WI38 (cell line): Measurements from ENCODE around the gene SIGLEC10.

Experiments used
- H3K4me3 ChIP-seq: 2 replicates; pipeline ENCODE4 v1.5.1; 2011; ENCODE audit warnings: low read depth, mild to moderate bottlenecking, control low read depth, low read length
- CTCF ChIP-seq: IDR thresholded peaks from 2 replicates; pipeline ENCODE4 v1.5.1; 2012; ENCODE audit warnings: low read depth, mild to moderate bottlenecking, control low read depth, low read length

SIGLEC10 gene

GRCh38 chr19:51387924-51388389 is 29.5 kb downstream of the SIGLEC10 start, which contains the start of gene LIM2:
LIM2 (minus strand) TSS chr19:51387974; CDS start chr19:51387443, 531 bp downstream.
- TF ChIP-seq CTCF = no peak
- no peak within 1 kb of the TSS for H3K4me3 ChIP-seq

- H3K4me3 ChIP-seq = no peak overlapping the region
- TF ChIP-seq CTCF = no peak
Observed at GRCh38 chr19:51386882-51387520, 30.4 kb downstream of the SIGLEC10 start.

- no peak overlapping the region for H3K4me3 ChIP-seq
Observed at GRCh38 chr19:51382004-51382403, 35.4 kb downstream of the SIGLEC10 start.

GRCh38 chr19:51380379-51380778 is 37.1 kb downstream of the SIGLEC10 start:
- no peak for TF ChIP-seq CTCF
- no peak overlapping the region for H3K4me3 ChIP-seq

More at GRCh38 chr19:51382004-51382403, 35.4 kb downstream of the SIGLEC10 start:
- TF ChIP-seq CTCF = no peak

- no peak for TF ChIP-seq CTCF
- no peak overlapping the region for H3K4me3 ChIP-seq
Observed at GRCh38 chr19:51377422-51377821, 40.0 kb downstream of the SIGLEC10 start.

GRCh38 chr19:51375504-51376221 is 41.8 kb downstream of the SIGLEC10 start:
- no peak for TF ChIP-seq CTCF

More at GRCh38 chr19:51375504-51376221, 41.8 kb downstream of the SIGLEC10 start:
- H3K4me3 ChIP-seq = no peak overlapping the region
